GM12878 (cell line): ENCODE data around the gene CHPT1.

Source experiments
- CHD4 ChIP-seq: fragments of 200-600 bp; sonication (generic); IDR thresholded peaks from 2 replicates; pipeline ENCODE4 v1.6.1; 2016; ENCODE audit warnings: mild to moderate bottlenecking
- NR2C2 ChIP-seq: IDR thresholded peaks from 2 replicates; pipeline ENCODE4 v1.6.1; 2011; ENCODE audit warnings: borderline replicate concordance, low read depth; ENCODE audit not compliant: control insufficient read depth, insufficient read length
- POLR2A ChIP-seq: IDR thresholded peaks from 2 replicates; pipeline ENCODE4 v1.6.1; 2011; ENCODE audit warnings: low read depth, mild to moderate bottlenecking, low read length
- RAD21 ChIP-seq: IDR thresholded peaks from 2 replicates; pipeline ENCODE4 v1.6.1; 2011; ENCODE audit warnings: mild to moderate bottlenecking, low read depth, low read length, moderate library complexity; ENCODE audit not compliant: insufficient read depth
- RB1 ChIP-seq: fragments of 450-650 bp; formaldehyde crosslinking; IDR thresholded peaks from 2 replicates; pipeline ENCODE4 v1.6.1; 2017; ENCODE audit warnings: mild to moderate bottlenecking, borderline replicate concordance
- STAT1 ChIP-seq: fragments of 450-650 bp; conservative IDR thresholded peaks from 2 replicates; pipeline ENCODE4 v1.6.1; 2014; ENCODE audit warnings: antibody characterized with exemption, mild to moderate bottlenecking
- ZNF274 ChIP-seq: IDR thresholded peaks from one replicate; pipeline ENCODE4 v1.8.0; 2011; ENCODE audit not compliant: insufficient read length, insufficient read depth
- TF ChIP-seq, protein P1 (sequence below), 3 experiments: IDR thresholded peaks in 2 of 3; conservative IDR thresholded peaks in 1 of 3; 2 replicates each; pipeline ENCODE4 v1.5.1; 2011; ENCODE audit warnings: low read depth in 3 of 3, low read length in 3 of 3, mild to moderate bottlenecking in 3 of 3, control low read depth in 2 of 3, moderate library complexity in 2 of 3, inconsistent platforms in 1 of 3, mixed read lengths in 1 of 3; ENCODE audit not compliant: control insufficient read depth in 2 of 3, insufficient read depth in 1 of 3; ENCODE audit errors: extremely low read depth in 1 of 3

DNA sequence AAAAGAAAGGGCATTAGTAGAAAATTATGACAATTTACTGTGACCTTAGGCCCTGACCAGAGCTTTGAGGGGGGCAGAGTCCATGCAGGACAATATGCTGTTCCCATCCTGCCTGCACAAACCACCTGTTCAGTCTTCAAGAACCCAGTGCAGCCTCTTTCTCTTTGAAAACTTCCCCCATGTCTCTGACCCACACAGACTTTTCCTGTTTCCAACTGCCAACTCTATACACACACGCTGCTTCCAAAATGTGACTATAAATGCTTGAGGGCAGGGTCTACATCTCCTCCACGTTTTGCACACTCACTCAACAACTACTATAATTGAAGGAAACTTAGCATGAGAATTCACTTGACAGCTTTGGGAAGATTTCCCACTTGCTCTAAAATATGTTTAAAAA lies 78.4 kb downstream of the CHPT1 start:
- TF ChIP-seq, protein P1, sequence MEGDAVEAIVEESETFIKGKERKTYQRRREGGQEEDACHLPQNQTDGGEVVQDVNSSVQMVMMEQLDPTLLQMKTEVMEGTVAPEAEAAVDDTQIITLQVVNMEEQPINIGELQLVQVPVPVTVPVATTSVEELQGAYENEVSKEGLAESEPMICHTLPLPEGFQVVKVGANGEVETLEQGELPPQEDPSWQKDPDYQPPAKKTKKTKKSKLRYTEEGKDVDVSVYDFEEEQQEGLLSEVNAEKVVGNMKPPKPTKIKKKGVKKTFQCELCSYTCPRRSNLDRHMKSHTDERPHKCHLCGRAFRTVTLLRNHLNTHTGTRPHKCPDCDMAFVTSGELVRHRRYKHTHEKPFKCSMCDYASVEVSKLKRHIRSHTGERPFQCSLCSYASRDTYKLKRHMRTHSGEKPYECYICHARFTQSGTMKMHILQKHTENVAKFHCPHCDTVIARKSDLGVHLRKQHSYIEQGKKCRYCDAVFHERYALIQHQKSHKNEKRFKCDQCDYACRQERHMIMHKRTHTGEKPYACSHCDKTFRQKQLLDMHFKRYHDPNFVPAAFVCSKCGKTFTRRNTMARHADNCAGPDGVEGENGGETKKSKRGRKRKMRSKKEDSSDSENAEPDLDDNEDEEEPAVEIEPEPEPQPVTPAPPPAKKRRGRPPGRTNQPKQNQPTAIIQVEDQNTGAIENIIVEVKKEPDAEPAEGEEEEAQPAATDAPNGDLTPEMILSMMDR (IDR thresholded peaks at IDR 0.05 in 2 of 3, conservative IDR thresholded peaks at IDR 0.05 in 1 of 3; ENCODE audit: control insufficient read depth in 2 of 3, extremely low read depth in 1 of 3, insufficient read depth in 1 of 3, low read depth in 3 of 3, low read length in 3 of 3), result no peak
- no peak for TF ChIP-seq CHD4
- TF ChIP-seq ZNF274, result no peak
- no peak for TF ChIP-seq POLR2A
- no peak for TF ChIP-seq RAD21
- TF ChIP-seq NR2C2, result no peak
- no peak for TF ChIP-seq STAT1
- no peak for TF ChIP-seq RB1
